PC-9 (cell line): ENCODE data around the gene ATP2C2.

Source experiments
- CTCF ChIP-seq: fragments of 200-600 bp; sonication (generic); conservative IDR thresholded peaks from 2 replicates; pipeline ENCODE4 v1.6.1; 2017; ENCODE audit warnings: mixed run types, antibody characterized with exemption, mild to moderate bottlenecking, moderate library complexity
- EZH2 ChIP-seq: fragments of 200-600 bp; sonication (generic); IDR thresholded peaks from 2 replicates; pipeline ENCODE4 v1.8.0; 2017; ENCODE audit warnings: antibody characterized with exemption, low read depth

- TF ChIP-seq CTCF (no peak), EZH2 (no peak)
Measured at GRCh38 chr16:84361546-84361945, 6.8 kb upstream of the ATP2C2 start.
